HUES48 (cell line): ENCODE results near the gene RAPSN.

Experiments
- H3K27ac ChIP-seq: one replicate; pipeline ENCODE4 v1.7.0; 2013; ENCODE audit warnings: low read depth, low read length, inconsistent platforms
- H3K27me3 ChIP-seq: 2 replicates; pipeline ENCODE4 v1.6.1; 2013; ENCODE audit warnings: mild to moderate bottlenecking, low read length; ENCODE audit not compliant: control insufficient read depth, insufficient read depth
- H3K36me3 ChIP-seq: 2 replicates; pipeline ENCODE4 v1.6.1; 2013; ENCODE audit warnings: low read length; ENCODE audit not compliant: control insufficient read depth, insufficient read depth
- H3K4me1 ChIP-seq: 2 replicates; pipeline ENCODE4 v1.6.1; 2013; ENCODE audit warnings: mild to moderate bottlenecking, low read length; ENCODE audit not compliant: control insufficient read depth, insufficient read depth
- H3K4me3 ChIP-seq: 2 replicates; pipeline ENCODE4 v1.5.1; 2013; ENCODE audit warnings: mild to moderate bottlenecking, low read depth, low read length
- H3K9ac ChIP-seq: 2 replicates; pipeline ENCODE4 v1.6.1; 2013; ENCODE audit warnings: mild to moderate bottlenecking, low read depth, low read length, moderate library complexity
- H3K9me3 ChIP-seq: 2 replicates; pipeline ENCODE4 v1.6.1; 2013; ENCODE audit warnings: low read length; ENCODE audit not compliant: control insufficient read depth, insufficient read depth

Gene RAPSN

DNA sequence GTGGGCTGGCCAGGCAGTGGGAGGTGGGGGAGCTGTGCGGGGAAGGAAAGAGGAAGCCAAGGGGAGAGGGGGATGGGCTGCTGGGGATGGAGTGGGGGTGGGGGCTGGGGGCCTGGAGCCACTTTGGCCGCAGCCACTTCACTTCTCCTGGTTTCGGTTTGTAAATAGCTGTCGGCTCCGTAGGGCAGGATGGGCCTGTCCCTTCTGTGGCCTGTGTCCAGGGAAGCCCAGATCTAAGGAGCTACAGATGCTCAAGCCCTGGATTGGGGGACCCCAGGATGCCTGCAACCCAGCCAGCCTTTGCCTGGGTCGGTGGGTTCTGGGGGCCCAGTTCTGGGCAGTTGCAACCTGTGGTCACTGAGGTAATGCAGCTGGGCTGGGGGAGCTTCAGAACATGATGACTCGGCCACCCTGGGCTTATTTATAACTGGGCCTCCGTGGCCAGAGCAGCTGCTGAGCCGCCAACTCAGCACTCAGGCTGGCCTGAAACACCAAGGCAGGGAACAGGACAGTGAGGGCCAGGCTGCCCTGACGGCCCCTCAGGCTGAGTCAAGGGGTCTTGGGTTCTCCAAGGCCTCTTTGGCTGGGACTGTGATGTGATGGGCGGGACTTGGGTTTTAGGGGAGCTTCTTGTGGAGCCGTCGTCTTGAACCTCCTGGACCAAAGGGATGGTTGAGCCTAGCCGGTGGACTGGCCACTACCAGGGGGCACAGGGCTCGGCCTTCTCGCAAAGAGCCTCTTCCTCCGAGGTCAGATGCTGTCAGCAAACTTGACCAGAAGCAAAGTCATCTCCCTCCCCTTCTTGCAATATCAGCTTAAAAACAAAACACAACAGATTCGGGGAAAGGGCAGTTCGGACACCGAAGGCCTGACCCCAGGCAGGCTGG lies 55.5 kb downstream of the RAPSN start:
- Histone ChIP-seq H3K36me3 (no peaks in the 10 kb centered on the region), H3K27ac (no peak overlapping the region), H3K4me1 (peaks cover 7% of the 10 kb centered on the region), H3K4me3 (no peak overlapping the region), H3K27me3 (no peaks in the 10 kb centered on the region), H3K9ac (no peak overlapping the region), H3K9me3 (no peaks in the 10 kb centered on the region)

GRCh38 chr11:47392546-47393162 lies 56.3 kb downstream of the RAPSN start:
- no peaks in the 10 kb centered on the region for H3K4me1 ChIP-seq
- H3K27ac ChIP-seq, result no peak overlapping the region
- H3K9me3 ChIP-seq, result no peaks in the 10 kb centered on the region
- no peaks in the 10 kb centered on the region for H3K27me3 ChIP-seq
- H3K36me3 ChIP-seq, result no peaks in the 10 kb centered on the region
- H3K9ac ChIP-seq, result no peak overlapping the region
- no peak overlapping the region for H3K4me3 ChIP-seq

GRCh38 chr11:47391711-47392432 lies 57.1 kb downstream of the RAPSN start:
- no peak overlapping the region for H3K27ac ChIP-seq

DNA sequence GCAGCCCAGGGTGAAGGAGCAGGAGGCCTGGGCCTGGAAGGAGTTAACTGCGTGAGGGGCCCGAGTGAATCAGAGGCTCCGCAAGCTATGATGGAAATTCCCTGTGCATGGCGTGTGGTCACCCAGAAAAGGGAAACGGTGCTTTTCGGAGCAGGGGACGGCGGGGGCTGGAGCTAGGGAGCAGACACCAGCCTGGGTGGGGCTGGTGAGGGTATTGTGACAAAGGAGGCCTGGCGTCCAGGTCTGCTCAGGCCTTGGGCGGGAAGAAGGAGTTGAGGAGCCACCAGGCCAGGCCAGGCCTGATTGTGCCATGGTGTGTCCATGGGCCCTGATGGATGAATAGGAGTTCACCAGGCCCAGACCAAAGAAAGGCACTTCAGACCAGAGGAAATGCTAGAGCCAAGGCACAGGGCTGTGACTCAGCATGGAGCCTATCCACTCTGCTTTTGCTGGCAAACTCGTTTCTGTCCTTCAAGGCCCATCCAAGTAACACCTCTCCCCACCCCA lies 57.8 kb downstream of the RAPSN start:
- Histone ChIP-seq H3K9ac (no peak overlapping the region), H3K9me3 (no peaks in the 10 kb centered on the region), H3K36me3 (no peaks in the 10 kb centered on the region), H3K4me1 (no peaks in the 10 kb centered on the region), H3K4me3 (no peak overlapping the region), H3K27me3 (no peaks in the 10 kb centered on the region), H3K27ac (no peak overlapping the region)

More at GRCh38 chr11:47391711-47392432, 57.1 kb downstream of the RAPSN start:
- Histone ChIP-seq H3K4me3 (no peak overlapping the region), H3K9me3 (no peaks in the 10 kb centered on the region), H3K36me3 (no peaks in the 10 kb centered on the region), H3K4me1 (no peaks in the 10 kb centered on the region), H3K9ac (no peak overlapping the region), H3K27me3 (no peaks in the 10 kb centered on the region)

DNA sequence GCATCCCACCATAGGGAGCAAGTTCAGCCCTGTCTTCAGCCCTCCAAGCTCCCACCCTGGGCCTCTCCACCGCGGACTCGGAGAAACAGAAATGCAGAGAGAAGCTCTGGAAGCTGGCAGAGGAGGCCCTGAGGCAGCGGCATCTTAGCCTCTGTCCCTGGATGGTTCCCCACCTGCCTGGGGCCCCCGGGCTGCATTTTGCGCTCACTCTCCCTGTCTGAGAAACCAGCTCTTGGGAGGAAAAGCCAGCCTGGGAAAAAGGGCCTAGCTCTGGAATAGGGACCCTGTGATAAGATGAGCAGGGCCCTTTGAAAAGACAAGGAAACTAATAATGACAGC lies 58.5 kb downstream of the RAPSN start:
- no peaks in the 10 kb centered on the region for H3K9me3 ChIP-seq
- H3K4me3 ChIP-seq, result no peak overlapping the region
- no peaks in the 10 kb centered on the region for H3K4me1 ChIP-seq
- H3K27ac ChIP-seq, result no peak overlapping the region
- no peaks in the 10 kb centered on the region for H3K36me3 ChIP-seq
- no peaks in the 10 kb centered on the region for H3K27me3 ChIP-seq
- no peak overlapping the region for H3K9ac ChIP-seq

DNA sequence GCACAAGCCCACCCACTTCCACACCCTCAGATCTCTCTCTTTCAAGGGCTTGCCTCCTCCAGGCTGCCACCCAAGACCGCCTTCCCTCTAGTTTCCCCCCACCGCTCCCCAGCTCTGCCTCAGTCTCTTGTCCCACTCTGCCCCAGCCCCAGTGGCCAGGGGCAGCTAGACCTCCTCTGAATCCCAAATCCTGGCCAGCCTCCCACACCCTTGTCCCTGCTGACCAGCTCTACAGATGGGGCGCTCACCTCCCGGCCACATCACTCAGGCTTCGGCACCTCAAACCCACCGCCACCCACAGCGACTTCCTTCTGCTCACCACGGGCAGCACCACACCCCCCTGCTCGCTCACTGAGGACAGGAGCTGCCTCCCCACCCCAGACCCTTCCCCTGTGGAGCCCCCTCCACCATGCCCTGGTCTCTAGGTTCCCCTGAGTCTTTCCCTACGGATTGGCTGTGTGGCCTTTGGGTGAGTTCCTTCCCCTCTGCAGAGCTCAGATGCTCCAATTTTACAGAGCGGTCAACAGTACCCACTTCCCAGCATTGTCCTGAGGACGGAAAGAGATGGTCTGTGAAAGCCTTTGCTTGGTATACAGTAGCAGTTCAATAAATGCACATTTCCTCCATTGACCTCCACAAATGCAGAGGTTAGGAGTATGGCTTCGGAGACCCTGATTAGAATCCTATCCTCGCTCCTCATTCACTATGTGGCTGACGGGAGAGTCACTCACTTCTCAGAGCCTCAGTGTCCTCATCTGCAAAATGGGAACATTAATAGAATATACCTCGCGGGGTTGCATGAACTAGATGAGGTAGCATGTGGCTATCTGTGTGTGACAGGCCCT lies 59.1 kb downstream of the RAPSN start:
- Histone ChIP-seq H3K36me3 (no peaks in the 10 kb centered on the region), H3K4me3 (no peak overlapping the region), H3K27me3 (no peaks in the 10 kb centered on the region), H3K4me1 (no peaks in the 10 kb centered on the region), H3K9ac (no peak overlapping the region), H3K27ac (no peak overlapping the region), H3K9me3 (no peaks in the 10 kb centered on the region)

DNA sequence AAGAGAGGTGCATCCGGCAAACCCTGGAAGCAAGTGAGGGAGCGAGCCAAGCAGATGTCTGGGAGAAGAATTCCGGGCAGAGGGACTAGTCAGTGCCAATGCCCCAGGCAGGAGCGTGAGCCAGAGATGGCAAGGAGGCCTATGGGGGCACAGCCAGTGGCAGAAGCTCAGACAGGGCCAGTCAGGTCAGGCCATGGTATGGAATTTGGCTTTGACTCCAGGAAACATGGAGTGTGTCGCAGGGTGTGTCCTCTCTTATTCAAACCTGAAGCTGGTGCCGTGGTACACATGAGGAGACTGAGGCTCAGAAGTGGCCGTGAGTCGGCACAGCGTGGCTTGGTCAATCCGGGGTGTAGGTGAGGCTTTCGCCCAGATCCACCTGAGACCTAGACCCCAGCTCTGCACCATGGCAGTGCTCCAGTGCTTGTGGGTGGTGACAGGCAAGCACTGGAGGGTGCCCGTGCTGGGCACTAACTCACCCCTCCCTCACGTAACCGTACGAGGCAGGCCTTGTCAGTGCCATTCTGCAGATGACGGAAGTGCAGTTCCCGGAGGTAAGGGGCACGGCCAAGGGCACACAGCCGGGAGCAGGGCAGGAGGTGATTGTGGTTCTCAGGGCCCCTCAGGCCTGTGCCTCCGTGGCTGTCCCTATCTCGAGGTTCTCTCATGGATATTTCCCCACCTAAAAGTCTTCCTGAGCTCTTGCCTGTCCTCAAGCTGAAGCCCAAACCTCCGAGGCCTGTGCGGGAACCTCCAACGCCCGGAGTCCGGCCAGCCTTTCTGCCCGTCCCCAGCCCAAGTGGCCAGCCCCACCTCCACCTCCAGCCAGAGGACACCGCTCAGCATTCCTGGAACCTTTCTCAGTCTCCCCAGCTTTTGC lies 60.0 kb downstream of the RAPSN start:
- Histone ChIP-seq H3K27me3 (no peaks in the 10 kb centered on the region), H3K9me3 (no peaks in the 10 kb centered on the region), H3K4me1 (no peaks in the 10 kb centered on the region), H3K4me3 (no peak overlapping the region), H3K9ac (no peak overlapping the region), H3K36me3 (no peaks in the 10 kb centered on the region), H3K27ac (no peak overlapping the region)

DNA sequence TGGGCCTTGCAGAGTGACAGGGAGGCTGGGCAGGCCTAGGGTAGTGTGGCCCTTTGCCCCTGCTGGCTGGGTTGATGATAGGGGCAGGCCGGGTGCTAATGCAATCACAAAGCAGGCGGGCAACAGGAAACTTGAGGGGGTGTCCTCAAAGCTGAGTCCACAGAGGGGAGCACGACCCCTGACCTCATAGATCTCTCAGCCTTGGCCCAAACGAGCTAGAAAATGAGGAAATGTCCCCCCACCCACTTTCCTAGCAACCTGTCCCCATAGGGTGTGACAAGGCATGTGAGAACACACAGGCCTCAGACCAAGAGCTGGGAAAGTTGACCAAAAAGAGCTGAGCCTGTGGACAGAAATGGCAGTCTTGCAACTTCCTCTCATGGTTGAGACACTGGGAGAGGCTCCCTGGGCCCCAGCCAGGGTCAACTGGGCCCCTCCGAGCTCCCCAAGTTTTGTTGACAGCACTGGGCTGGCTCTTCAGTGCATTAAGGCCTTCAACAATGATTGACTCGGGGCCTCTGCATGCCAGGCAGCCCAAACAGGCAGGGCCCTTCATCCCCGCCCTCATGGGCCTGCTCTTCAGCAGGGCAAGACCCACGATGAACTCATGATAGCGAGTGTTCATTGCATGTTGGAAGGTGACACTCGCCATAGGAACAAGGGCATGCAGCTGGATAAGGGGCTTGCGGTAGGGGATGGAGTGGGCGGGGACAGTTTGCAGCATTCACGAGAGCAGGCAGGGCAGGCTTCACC lies 60.8 kb downstream of the RAPSN start:
- H3K9ac ChIP-seq, result no peak overlapping the region
- H3K4me3 ChIP-seq, result no peak overlapping the region

More for the DNA sequence above, 60.8 kb downstream of the RAPSN start:
- no peaks in the 10 kb centered on the region for H3K9me3 ChIP-seq
- H3K27me3 ChIP-seq, result no peaks in the 10 kb centered on the region
- no peaks in the 10 kb centered on the region for H3K36me3 ChIP-seq
- no peaks in the 10 kb centered on the region for H3K4me1 ChIP-seq
- H3K27ac ChIP-seq, result no peak overlapping the region
